Peyer's patch (tissue), 4 donors: ENCODE measurements around the gene LPAR1. TPM values are rescaled to one million over a fixed set of nuclear protein-coding genes. Genes with fewer than 3 reads are reported as not detected.

ENCODE experiments used
- DNase-seq, 3 donors: peaks; one replicate each; pipeline ENCODE4 v3.0.0-alpha.2; 2017 to 2019
- H3K27ac ChIP-seq, 4 donors: fragments of 200-600 bp; sonication (generic); one replicate each; pipeline ENCODE4 v1.5.1; 2016 to 2019
- H3K27me3 ChIP-seq, 2 donors: fragments of 200-600 bp; sonication (generic); one replicate each; pipeline ENCODE4 v1.5.1; 2019
- H3K36me3 ChIP-seq, 3 donors: fragments of 200-600 bp; sonication (generic); one replicate each; pipeline ENCODE4 v1.5.1; 2016 to 2019
- H3K4me1 ChIP-seq, 4 donors: fragments of 200-600 bp; sonication (generic); one replicate each; pipeline ENCODE4 v1.5.1; 2016 to 2019
- H3K4me3 ChIP-seq, 4 donors: fragments of 200-600 bp; sonication (generic); 1 replicate in 3 of 4; 2 replicates in 1 of 4; pipeline ENCODE4 v1.5.1; 2016 to 2019; ENCODE audit warnings: mild to moderate bottlenecking in 1 of 4
- H3K9me3 ChIP-seq, 4 donors: fragments of 200-600 bp; sonication (generic); one replicate each; pipeline ENCODE4 v1.5.1; 2016 to 2019; ENCODE audit warnings: mild to moderate bottlenecking in 1 of 4
- POLR2A ChIP-seq, 2 donors: fragments of 450-650 bp; IDR thresholded peaks; one replicate each; pipeline ENCODE4 v1.5.1; 2017; ENCODE audit warnings: antibody characterized with exemption in 2 of 2, mild to moderate bottlenecking in 2 of 2, moderate library complexity in 2 of 2
- total RNA-seq, 4 donors: library from RNA; depleted of rRNA; stranded (reverse); fragments of >200 nt; gene quantifications; one replicate each; pipeline ENCODE4 v1.1.0, GENCODE V29; 2016
- TF ChIP-seq, protein P1 (sequence below), 6 experiments: fragments of 450-650 bp in 4 of 6; fragments of 200-600 bp in 2 of 6; sonication (generic) in 1 of 6; IDR thresholded peaks; one replicate each; pipeline ENCODE4 v1.5.1; 2017 to 2019; ENCODE audit warnings: antibody characterized with exemption in 6 of 6, mild to moderate bottlenecking in 3 of 6, moderate library complexity in 1 of 6

LPAR1 gene
- total RNA-seq, 4 donors from 2014 or later = 25.0 to 56.1 (median 31.9) TPM

DNA sequence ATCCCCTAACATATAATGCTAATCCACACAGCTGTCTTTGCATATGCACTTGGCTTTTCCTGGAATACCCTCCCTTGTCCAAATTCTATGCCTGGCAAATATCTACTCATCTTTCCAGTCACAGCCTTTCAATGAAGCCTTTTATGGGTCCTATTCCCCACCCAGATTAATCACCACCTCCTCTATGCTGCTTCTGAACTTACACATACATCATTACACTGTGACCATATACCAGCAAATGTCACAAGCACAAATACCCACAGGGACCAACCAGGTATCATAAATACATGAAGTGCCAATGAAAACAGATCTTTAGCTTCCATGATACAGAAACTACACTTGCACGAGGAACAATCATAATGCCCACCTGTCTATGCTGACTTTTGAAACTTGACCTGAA lies 22.3 kb downstream of the LPAR1 start:
- DNase-seq = no peak
- H3K9me3 ChIP-seq = no peaks in the 10 kb centered on the region
- TF ChIP-seq POLR2A (IDR thresholded peaks at IDR 0.05) = no peak
- peak overlapping the region in 1 of 4 donors; percentile 14 for H3K27ac ChIP-seq
- H3K27me3 ChIP-seq = no peaks in the 10 kb centered on the region
- no peak overlapping the region for H3K4me3 ChIP-seq
- no peaks in the 10 kb centered on the region for H3K36me3 ChIP-seq
- H3K4me1 ChIP-seq = peaks cover 0 to 56% (median 2%) of the 10 kb centered on the region in 4 donors

DNA sequence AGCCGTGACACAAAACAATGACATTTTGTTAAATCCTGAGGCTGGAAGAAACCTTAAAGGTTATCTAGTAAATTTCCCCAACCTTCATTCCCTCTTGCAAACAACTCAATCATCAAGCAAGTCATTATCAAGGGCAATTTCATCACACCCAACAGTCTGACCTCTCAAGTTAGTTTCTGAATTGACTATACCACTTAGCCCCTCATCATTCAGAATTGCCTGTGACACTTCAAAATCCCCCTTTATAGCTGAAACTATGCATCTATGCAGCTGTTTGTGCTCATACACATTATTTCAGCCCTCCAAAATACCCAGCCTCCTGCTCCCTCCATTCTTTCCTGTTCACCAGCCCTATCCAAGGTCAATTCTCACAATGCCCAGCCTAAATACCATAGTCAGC lies 24.6 kb downstream of the LPAR1 start:
- TF ChIP-seq POLR2A (IDR thresholded peaks at IDR 0.05) = no peak
- TF ChIP-seq, protein P1, sequence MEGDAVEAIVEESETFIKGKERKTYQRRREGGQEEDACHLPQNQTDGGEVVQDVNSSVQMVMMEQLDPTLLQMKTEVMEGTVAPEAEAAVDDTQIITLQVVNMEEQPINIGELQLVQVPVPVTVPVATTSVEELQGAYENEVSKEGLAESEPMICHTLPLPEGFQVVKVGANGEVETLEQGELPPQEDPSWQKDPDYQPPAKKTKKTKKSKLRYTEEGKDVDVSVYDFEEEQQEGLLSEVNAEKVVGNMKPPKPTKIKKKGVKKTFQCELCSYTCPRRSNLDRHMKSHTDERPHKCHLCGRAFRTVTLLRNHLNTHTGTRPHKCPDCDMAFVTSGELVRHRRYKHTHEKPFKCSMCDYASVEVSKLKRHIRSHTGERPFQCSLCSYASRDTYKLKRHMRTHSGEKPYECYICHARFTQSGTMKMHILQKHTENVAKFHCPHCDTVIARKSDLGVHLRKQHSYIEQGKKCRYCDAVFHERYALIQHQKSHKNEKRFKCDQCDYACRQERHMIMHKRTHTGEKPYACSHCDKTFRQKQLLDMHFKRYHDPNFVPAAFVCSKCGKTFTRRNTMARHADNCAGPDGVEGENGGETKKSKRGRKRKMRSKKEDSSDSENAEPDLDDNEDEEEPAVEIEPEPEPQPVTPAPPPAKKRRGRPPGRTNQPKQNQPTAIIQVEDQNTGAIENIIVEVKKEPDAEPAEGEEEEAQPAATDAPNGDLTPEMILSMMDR (IDR thresholded peaks at IDR 0.05) = no peak
- no peaks in the 10 kb centered on the region for H3K27me3 ChIP-seq
- no peak for DNase-seq
- H3K4me1 ChIP-seq = peaks cover 0 to 51% (median 2%) of the 10 kb centered on the region in 4 donors
- peak overlapping the region in 2 of 4 donors; percentile 2 to 5 for H3K27ac ChIP-seq
- H3K36me3 ChIP-seq = no peaks in the 10 kb centered on the region
- H3K9me3 ChIP-seq = no peaks in the 10 kb centered on the region
- no peak overlapping the region for H3K4me3 ChIP-seq

DNA sequence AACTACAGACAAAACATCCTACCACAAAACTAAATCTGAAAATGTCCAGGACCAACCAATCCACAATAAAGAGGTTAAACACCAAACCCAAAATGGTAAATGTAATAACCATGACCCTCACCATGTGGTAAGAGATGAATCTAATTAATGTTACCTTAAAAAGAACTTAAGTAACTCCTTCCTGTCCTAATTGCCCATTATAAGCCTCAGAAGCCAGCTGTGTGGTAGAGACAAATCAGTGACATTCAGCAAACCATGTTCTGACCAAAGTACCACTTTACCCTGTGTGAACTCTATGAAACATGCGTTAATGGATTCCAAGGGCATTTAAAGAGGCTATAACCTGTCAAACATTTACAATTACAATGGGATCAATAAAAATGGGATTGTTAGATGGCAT lies 25.0 kb downstream of the LPAR1 start:
- no peak for DNase-seq
- peaks cover 0 to 52% (median 2%) of the 10 kb centered on the region in 4 donors for H3K4me1 ChIP-seq
- H3K9me3 ChIP-seq = no peaks in the 10 kb centered on the region
- H3K27ac ChIP-seq = peak overlapping the region in 2 of 4 donors; percentile 2 to 7
- TF ChIP-seq POLR2A (IDR thresholded peaks at IDR 0.05) = no peak
- TF ChIP-seq, protein P1 (IDR thresholded peaks at IDR 0.05) = no peak
- H3K36me3 ChIP-seq = no peaks in the 10 kb centered on the region
- H3K27me3 ChIP-seq = no peaks in the 10 kb centered on the region
- no peak overlapping the region for H3K4me3 ChIP-seq

DNA sequence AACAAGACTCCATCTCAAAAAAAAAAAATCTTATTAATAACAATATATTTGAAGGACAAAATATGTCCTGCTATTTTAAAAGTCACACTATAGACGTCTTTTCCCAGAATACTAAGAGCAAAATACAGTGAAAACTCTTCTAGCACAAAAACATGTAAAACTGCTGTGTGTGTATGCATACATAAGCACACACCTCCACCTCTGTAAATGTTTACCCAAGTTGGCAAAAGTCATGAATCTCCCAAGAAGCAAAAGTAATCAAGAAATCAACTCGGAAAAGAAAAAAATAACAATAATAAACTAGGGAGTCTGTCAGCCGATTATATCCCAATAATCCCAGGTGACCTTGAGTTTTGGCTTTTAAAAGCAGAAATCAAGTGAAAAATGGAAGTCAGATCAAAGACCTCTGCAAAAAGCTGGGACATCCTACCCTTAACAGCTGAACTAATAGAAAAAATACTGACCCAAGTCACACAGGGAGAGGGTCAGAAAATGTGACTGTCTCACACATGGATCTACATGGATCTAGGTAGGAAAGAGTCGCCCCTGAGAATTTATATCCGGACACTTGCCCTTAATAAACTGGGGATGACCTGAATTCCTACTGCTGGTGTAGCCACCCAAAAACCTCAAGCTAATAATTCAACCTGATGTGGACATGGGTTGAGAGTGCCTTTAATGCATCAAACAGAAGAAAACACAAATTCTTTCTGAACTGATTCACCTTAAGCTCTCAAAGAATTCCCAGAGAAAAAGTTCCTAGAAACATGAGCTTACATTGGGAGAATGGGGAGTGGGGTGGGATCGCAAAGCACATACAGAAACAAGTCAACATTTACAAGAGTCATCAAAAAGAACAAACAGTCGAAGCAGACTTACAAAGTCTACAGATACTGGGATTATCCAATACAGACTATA lies 29.9 kb downstream of the LPAR1 start:
- Histone ChIP-seq H3K27me3 (no peaks in the 10 kb centered on the region), H3K36me3 (no peaks in the 10 kb centered on the region), H3K9me3 (no peaks in the 10 kb centered on the region), H3K4me1 (peaks cover 0 to 23% (median 0%) of the 10 kb centered on the region in 4 donors), H3K27ac (no peak overlapping the region), H3K4me3 (no peak overlapping the region)
- TF ChIP-seq POLR2A (IDR thresholded peaks at IDR 0.05) = no peak
- TF ChIP-seq, protein P1 (IDR thresholded peaks at IDR 0.05) = no peak
- no peak for DNase-seq

DNA sequence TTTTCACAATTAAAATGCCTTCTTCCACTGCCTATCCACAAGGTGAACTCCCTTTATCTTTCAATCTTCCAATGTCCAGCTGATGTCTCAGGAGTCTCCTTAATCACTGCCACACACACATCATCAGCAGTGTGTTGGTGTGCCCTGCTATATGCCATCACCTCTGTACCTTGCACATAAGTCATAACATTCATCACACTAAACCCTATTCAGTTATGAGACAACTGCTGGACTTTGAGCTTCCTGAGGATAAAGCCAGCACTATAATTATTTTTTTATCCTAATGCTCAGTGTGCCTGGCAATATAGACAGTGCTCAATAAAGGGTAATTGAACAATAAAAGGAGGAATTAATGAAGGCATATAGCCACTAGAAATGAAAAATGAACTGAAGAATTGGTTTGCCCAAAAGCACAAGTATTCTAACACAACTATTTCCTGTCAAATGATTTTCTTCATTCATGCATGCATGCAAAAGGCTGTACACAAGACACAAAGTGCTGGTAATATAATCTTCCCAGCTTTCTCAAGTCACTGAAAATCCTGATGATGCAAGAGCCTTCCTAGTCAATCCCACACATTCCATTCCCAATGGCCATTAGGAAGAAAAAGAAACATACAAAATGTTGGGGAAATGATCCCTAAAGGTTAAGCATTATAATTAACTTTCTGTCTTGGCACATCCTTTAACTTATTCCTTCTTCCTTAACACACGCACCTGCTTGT lies 32.4 kb downstream of the LPAR1 start:
- DNase-seq = peak in 1 of 3 donors; percentile 62
- Histone ChIP-seq H3K4me3 (no peak overlapping the region), H3K36me3 (no peaks in the 10 kb centered on the region), H3K27ac (peak overlapping the region in 2 of 4 donors; percentile 70 to 71), H3K27me3 (no peaks in the 10 kb centered on the region), H3K9me3 (no peaks in the 10 kb centered on the region), H3K4me1 (peaks cover 0 to 17% (median 0%) of the 10 kb centered on the region in 4 donors)
- no peak for TF ChIP-seq POLR2A (IDR thresholded peaks at IDR 0.05)
- TF ChIP-seq, protein P1 (IDR thresholded peaks at IDR 0.05) = peak in 1 of 6 experiments; percentile 8
